Measurements from ENCODE around the gene TAF4.

DNA sequence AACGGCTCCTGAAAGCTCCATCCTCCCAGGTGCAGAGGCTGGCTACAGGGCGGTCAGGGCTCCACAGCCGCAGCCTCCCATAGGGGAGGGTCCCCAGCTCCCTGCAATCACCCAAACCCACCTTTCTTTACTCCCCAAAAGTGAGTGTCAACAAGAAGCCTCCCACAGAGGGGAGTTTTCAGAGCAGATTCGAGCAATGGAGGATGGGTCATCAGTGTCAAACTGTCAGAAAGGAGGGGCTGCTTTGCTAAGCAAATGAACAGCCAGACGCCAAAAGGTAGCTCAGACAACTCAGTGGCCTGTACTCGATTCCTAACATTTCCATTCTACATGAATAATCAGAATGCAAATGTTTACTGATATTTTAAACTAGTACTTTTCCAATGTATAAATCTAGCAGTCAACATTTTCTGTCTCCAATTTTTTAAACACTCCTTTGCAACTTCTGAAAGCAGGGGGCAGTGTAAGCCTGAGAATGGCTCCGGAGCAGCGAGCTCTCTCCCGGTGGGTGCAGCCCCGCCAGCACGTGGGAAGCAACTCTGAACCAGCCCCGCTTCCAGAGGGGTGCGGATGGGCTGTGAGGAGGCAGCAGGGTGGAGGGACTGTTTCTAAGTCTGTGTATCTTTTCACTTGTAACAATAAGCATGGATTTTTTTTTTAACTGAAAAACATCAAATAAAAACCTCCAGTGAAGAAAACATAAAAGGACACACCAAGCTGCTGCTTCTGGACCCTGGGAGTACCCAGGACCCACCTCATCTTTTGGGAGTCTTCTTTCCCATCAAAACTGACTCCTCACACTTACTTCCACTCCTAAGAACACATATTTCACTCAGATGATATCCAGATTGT lies 54.9 kb downstream of the TAF4 start:
- TF ChIP-seq POLR2A (IDR thresholded peaks at IDR 0.05; ENCODE audit: low read depth, low read length), result no peak
- TF ChIP-seq POLR2AphosphoS5 (IDR thresholded peaks at IDR 0.05; ENCODE audit: low read depth, low read length), result no peak
- TF ChIP-seq TAF1 (IDR thresholded peaks at IDR 0.05; ENCODE audit: borderline replicate concordance, low read depth, low read length), result no peak

Data from GM12892 (cell line).